ENCODE data around the gene TP53BP2. TPM values are rescaled to one million over a fixed set of nuclear protein-coding genes. Genes with fewer than 3 reads are reported as not detected.

Gene TP53BP2
- total RNA-seq, 1 experiment from 2014 or later, result 38.2 TPM

DNA sequence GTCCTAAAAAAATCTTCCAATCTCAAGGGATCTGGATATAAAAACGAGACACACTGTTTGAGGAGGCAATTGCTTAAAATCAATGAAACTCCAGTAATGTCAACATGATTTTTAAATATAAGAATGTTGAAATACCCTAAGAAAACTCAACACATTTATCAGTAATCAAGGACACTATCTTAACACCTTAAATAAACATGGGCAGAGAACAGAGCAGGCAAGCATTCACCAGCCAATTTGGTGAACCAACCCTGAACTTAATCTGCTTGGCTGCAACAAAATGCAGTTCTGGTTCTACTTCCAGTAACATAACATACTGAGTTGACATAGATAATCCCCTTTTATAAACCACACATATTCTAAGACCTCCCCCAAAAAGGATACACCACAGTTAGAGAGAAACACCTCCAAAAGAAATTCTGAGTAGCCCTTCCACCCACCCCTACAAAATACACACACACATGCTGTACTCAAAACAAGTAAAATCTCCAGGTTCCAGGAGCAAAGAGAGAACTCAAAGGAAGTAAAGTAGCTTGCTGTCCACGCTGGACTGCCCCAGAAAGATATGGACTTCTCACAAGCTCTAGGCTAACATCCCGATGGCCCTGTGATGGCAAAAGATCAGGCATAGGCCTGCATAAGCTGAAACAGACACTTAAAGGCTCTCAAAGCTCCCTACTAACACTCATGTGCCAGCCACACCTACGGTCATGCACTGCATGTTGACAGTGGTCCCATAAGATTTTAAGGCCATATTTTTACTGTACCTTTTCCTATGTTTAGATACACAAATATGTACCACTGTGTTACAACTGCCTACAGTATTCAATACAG is 30.5 kb downstream of the TP53BP2 start (continued):
- no peak for TF ChIP-seq REST (IDR thresholded peaks at IDR 0.05; ENCODE audit: low read depth)
- no peak for TF ChIP-seq CTCF (IDR thresholded peaks at IDR 0.05 in 2 of 3, conservative IDR thresholded peaks at IDR 0.05 in 1 of 3; ENCODE audit: borderline replicate concordance in 1 of 3, insufficient read depth in 1 of 3, low read depth in 2 of 3, low read length in 2 of 3)
- TF ChIP-seq RAD21 (IDR thresholded peaks at IDR 0.05; ENCODE audit: low read depth), result no peak
- TF ChIP-seq, protein P1, sequence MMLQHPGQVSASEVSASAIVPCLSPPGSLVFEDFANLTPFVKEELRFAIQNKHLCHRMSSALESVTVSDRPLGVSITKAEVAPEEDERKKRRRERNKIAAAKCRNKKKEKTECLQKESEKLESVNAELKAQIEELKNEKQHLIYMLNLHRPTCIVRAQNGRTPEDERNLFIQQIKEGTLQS (IDR thresholded peaks at IDR 0.05), result no peak

DNA sequence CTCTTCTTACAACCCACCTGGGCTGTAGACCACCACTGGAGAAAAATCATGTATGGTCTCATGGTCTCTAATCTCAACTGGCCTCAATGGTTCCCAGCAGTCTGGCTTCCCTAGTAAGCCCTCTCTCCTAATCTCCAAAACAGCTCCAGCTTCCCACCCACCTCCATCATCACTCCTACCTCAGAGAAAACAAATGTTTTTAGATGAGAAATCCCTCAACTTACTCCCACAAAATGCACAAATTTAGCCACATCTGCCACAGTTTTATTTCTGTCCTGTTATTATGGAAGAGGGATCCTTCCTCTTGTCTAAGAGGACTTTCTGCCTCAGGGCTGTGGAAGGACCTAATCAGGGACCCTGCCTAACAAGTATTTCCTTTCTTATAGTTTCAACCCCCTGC is 32.1 kb downstream of the TP53BP2 start:
- Histone ChIP-seq H3K4me3 (replicated peaks in 1 of 2; ENCODE audit: low read depth in 1 of 2, low read length in 2 of 2) (no peak overlapping the region), H3K9ac (ENCODE audit: low read length) (no peak overlapping the region), H3K4me1 (ENCODE audit: control insufficient read depth in 1 of 2, insufficient read depth in 2 of 2, low read length in 2 of 2) (peaks cover 0 to 35% of the 10 kb centered on the region in 2 experiments; a peak in 2 of 4 replicates), H3K9me3 (ENCODE audit: control insufficient read depth in 1 of 2, insufficient read depth in 1 of 2, low read depth in 1 of 2, low read length in 2 of 2) (no peaks in the 10 kb centered on the region), H3K36me3 (ENCODE audit: control insufficient read depth in 1 of 2, insufficient read depth in 2 of 2, low read length in 2 of 2) (peaks cover 2 to 3% of the 10 kb centered on the region in 2 experiments; a peak in 1 of 4 replicates), H3K79me2 (ENCODE audit: insufficient read depth, low read length) (peaks cover 20% of the 10 kb centered on the region), H3K27me3 (ENCODE audit: insufficient read depth, low read length) (no peaks in the 10 kb centered on the region), H4K20me1 (ENCODE audit: insufficient read depth) (peaks cover 10% of the 10 kb centered on the region; the same call in 1 of the 2 replicates), H3K9me2 (ENCODE audit: insufficient read depth) (no peaks in the 10 kb centered on the region), H3K27ac (ENCODE audit: low read depth, low read length) (no peak overlapping the region), H2AFZ (ENCODE audit: low read depth, low read length, poor library complexity, severe bottlenecking) (no peak overlapping the region), H3K4me2 (ENCODE audit: low read length) (no peak overlapping the region)
- DNase-seq (ENCODE audit: low read depth, low spot score), result no peak
- no TSS peak for BruUV-seq (replicated peaks)
- CTCF ChIA-PET, result no interaction called here
- RAD21 ChIA-PET (ENCODE audit: low non-redundant PET in 1 of 2, low total read pairs in 2 of 2, uncharacterized antibody in 2 of 2, unreplicated experiment in 2 of 2), result no interaction called here
- POLR2A ChIA-PET, result no interaction called here
- intact Hi-C loops (cut with micrococcal nuclease), result loop anchor here (10.0 kb wide), 1 partner anchor 521 kb away; the partner anchor contains the start of gene NVL
- TF ChIP-seq YY1 (IDR thresholded peaks at IDR 0.05; ENCODE audit: extremely low read depth, insufficient replicate concordance, low read depth, low read length) (no peak), CEBPB (IDR thresholded peaks at IDR 0.05; ENCODE audit: low read depth) (no peak), EZH2phosphoT487 (IDR thresholded peaks at IDR 0.05; ENCODE audit: borderline replicate concordance) (no peak), REST (IDR thresholded peaks at IDR 0.05; ENCODE audit: low read depth) (no peak), ELF1 (IDR thresholded peaks at IDR 0.05; ENCODE audit: borderline replicate concordance, low read depth) (no peak), JUND (IDR thresholded peaks at IDR 0.05) (no peak)
- ATAC-seq, result no peak

Data from HCT116 (cell line).